ENCODE data around the gene VDAC1.

GRCh38 chr5:134003064-134003816, 1.5 kb downstream of the VDAC1 start:
- TF ChIP-seq EZH2 (IDR thresholded peaks at IDR 0.05; ENCODE audit: borderline replicate concordance, low read depth, low read length, severe bottlenecking), result no peak
- TF ChIP-seq CTCF (IDR thresholded peaks at IDR 0.05; ENCODE audit: borderline replicate concordance, extremely low read depth, low read length, poor library complexity, severe bottlenecking), result no peak
